Right renal cortex interstitium (tissue), 3 donors: ENCODE measurements around the gene RNF5. TPM values are rescaled to one million over a fixed set of nuclear protein-coding genes. Genes with fewer than 3 reads are reported as not detected.
A peak's percentile ranks its signal among the peaks of the same experiment; 100 is the strongest.

Experiments
- DNase-seq, 3 donors: peaks; one replicate each; pipeline ENCODE4 v3.0.0-alpha.2; 2013; ENCODE audit warnings: low read depth in 3 of 3, low spot score in 2 of 3
- polyA plus RNA-seq, 3 donors: library from polyadenylated mRNA; unstranded; fragments of 120-200 nt; gene quantifications; one replicate each; pipeline ENCODE4 v1.2.1, GENCODE V29; 2013; ENCODE audit not compliant: insufficient read length in 3 of 3

The RNF5 gene
- polyA plus RNA-seq, 3 donors, result 93.0 to 113 (median 98.6) TPM

GRCh38 chr6:32151863-32152768 lies 26.1 kb upstream of the RNF5 start, which contains the start of gene PRRT1:
Gene PRRT1, minus strand, starts transcription at chr6:32151939. Its CDS starts 112 bp downstream, at chr6:32151827.
- no peak for DNase-seq

GRCh38 chr6:32152769-32153563 lies 25.2 kb upstream of the RNF5 start:
- DNase-seq, result no peak

- peak; percentile 88 to 91 (median 89) for DNase-seq
Observed at GRCh38 chr6:32153564-32154513, 24.4 kb upstream of the RNF5 start, which contains the start of gene PPT2. Gene PPT2, plus strand, starts transcription at chr6:32154141. Its CDS starts 454 bp downstream, at chr6:32154595.

DNA sequence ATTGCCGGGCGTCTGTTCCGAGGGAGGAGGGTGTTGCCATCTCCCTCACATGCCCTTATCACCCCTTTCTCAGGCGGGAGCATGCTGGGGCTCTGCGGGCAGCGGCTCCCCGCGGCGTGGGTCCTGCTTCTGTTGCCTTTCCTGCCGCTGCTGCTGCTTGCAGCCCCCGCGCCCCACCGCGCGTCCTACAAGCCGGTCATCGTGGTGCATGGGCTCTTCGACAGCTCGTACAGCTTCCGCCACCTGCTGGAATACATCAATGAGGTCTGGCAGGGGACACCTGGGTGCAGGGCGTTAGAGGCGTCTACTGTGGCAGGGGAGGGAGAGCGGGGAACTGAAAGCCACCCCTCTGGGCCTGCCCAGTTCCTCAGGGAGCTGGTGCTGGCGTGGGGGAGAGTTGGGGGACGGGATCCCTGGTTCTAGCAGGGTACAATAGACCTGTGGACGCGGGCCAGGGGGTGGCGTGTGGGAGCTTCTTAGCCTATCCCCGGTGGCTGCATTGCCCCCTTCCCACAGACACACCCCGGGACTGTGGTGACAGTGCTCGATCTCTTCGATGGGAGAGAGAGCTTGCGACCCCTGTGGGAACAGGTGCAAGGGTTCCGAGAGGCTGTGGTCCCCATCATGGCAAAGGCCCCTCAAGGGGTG lies 23.6 kb upstream of the RNF5 start:
- DNase-seq, result no peak

DNA sequence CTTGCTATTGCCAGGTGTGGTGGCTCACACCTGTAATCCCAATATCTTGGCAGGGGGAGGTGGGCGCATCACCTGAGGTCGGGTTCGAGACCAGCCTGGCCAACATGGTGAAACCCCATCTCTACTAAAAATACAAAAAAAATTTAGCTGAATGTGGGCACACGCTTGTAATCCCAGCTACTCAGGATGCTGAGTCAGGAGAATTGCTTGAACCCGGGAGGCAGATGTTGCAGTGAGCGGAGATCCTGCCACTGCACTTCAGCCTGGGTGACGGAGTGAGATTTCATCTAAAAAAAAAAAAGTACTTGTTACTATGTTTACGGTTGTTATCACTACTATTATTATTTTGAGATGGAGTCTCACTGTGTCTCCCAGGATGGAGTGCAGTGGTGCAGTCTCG lies 21.3 kb upstream of the RNF5 start:
- DNase-seq, result no peak

DNA sequence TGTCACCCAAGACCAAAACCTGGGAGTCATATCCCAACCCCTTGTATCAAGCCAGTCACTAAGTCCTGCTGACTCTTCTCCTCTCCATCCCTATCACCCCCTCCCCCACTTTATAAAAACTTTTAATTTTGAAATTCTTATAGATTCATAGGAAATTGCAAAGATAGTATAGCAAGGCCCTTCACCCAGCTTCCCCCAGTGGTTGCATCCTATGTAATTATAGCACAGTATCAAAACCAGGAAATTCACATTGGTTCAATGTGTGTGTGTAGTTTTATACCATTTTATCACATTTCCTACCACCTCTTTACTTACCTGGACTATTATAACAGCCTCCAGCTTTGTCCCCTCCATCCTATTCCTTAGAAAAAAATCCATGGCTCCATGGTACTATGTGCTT lies 20.2 kb upstream of the RNF5 start:
- no peak for DNase-seq

DNA sequence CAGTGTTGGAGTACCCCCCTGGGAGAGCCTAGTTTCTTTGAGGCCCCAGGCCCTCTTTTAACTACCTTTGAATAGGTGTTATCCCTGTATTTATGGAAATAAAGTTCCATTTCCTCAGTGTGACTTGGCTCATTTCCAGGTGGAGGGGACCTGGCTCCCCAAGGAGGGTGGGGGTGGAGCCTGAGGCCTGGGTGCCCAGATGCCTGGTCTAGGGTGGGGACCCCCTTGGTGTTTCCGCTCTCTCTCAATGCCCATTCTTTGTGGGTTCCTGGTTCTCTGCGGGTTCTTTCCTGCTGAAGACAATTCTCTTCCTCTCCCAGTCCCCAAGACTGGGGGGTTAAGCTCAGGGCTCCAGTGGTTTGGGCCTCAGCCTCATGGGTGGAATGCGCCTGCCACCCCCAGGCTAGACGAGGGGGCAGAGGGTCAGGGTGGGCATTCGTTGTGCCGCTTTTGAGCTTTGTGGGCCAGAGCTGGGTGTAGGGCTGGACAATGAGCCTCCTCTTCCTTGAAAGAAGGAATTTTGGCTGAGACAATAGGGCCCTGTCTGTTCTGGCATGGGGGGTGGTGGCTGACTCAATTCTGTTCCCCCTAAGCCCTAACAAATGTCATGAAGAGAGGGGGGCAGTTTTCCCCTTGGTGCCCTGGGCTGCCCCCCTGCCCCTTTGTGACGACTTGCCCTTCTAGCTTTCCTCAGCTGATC lies 14.5 kb upstream of the RNF5 start:
- no peak for DNase-seq

DNA sequence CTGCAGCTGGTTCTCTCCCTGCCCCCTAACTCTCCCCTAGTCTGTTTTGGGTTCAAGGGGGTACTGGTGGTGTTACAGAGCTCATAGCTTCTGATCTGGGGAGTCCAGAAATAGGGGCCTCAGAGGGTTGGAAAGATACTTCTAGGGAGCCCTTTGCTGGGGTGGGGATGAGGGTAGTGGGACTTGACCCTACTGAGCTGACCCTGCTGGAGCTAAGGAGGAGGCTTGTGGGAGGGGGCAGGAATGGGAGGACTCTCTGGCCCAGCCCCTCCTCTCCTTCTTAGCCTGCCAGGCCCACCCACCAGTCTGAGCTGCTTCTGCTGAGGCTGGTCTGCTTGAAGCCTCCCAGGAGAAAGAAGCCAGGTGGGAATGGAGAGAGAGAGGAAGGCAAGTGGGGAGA lies 13.9 kb upstream of the RNF5 start, which contains the start of gene EGFL8:
Gene EGFL8 (plus strand): TSS at position 301 of the 400 bp plus-strand sequence. CDS start 1,571 bp downstream, outside the sequence.
- DNase-seq, result no peak

DNA sequence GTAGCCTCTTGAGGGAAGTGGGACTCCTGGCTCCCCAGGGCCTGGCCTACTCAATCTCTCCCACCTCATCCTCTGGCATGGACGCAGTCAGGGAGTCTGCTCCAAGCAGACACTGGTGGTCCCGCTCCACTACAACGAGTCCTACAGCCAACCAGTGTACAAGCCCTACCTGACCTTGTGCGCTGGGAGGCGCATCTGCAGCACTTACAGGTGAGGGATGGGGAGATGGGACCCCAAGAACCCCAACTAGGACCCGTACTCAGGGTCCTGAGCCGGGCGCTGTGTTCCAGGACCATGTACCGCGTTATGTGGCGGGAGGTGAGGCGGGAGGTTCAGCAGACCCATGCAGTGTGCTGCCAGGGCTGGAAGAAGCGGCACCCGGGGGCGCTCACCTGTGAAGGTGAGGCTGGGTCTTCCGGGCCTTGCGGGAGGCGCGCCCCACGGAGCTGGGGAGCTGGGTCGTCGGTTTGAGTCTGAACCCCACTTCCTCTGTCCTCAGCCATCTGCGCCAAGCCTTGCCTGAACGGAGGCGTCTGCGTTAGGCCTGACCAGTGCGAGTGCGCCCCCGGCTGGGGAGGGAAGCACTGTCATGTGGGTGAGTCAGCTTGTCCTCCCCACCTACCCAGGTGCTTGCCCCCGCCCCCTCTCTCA lies 11.7 kb upstream of the RNF5 start:
- no peak for DNase-seq

- DNase-seq, result no peak
Observed at GRCh38 chr6:32167154-32167760, 10.9 kb upstream of the RNF5 start.

DNA sequence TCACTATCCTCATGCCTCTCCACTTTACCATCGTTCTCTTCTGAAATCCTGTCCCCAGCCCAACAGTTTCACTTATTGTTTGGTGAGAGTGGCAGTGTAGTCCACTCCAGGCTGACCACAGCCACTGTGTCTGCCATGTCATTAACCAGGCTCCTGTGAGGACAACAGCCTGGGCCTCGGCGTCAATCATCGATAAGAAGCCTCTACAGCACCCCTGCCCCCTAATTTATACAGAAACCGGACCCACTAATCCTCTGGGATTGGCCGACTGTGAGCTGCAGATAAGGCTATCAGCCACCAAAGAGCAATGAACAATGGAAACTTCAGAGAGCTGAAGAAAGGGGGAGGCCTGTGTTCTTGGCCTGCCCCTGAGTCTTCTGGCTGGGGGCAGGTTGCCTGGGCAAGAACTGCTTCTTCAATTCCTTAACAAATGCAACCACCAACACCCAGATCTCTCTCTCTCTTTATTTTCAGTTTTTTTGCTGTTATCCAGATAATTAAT lies 10.4 kb upstream of the RNF5 start:
- DNase-seq, result no peak

DNA sequence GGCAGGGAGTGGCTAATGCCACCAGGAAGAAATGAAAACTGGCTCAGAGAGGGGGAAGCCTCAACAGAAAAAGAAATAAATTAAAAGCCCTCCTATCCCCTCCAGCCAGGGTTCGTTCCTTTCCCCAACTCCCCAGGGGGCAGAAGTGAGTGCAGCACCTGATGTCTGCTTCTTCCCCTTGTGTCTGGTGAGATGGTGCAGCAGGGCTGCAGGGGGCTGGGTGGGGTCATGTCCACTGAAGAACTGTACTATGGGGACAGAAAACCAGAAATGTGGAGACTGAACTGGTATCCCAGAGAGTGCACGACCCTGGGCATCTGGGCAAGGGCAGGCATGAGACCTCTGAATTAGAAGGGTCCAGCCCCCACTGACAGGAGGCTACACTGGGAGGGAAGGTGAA lies 9.9 kb upstream of the RNF5 start:
- no peak for DNase-seq

GRCh38 chr6:32168807-32169591 lies 9.2 kb upstream of the RNF5 start:
- DNase-seq, result no peak

- DNase-seq, result no peak
Observed at GRCh38 chr6:32170294-32170693, 7.9 kb upstream of the RNF5 start.

DNA sequence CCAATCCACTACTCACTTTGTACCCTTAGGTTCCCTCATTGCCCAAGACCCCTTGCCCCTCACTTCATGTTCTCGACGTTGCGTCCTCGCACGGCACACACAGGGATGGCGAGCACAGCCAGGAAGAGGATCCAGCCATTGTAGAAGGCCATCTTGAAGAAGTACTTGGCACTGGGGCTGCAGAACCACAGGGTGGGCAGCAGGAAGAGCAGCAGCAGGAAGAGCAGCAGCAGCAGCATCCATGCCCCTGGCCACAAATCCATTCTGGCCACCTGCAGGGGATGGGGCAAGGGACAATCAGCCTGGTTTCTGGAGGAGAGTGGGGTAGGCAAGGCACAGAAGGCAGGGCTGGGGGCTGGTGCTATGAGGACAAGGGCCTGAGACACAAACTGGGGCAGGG lies 7.0 kb upstream of the RNF5 start:
- DNase-seq, result no peak

GRCh38 chr6:32173051-32173727 lies 5.0 kb upstream of the RNF5 start:
- no peak for DNase-seq

GRCh38 chr6:32174416-32174815 lies 3.8 kb upstream of the RNF5 start:
- DNase-seq, result no peak
